Hematopoietic multipotent progenitor cell (in vitro differentiated cells): ENCODE measurements around the gene UBE4A. TPM values are rescaled to one million over a fixed set of nuclear protein-coding genes. Genes with fewer than 3 reads are reported as not detected.

Source experiments
- DNase-seq, 3 donors: peaks; one replicate each; pipeline ENCODE4 v3.0.0-alpha.2; 2011 to 2015; ENCODE audit warnings: low read depth in 2 of 3, low spot score in 2 of 3
- total RNA-seq: library from RNA; depleted of rRNA; stranded (reverse); fragments of >200 nt; gene quantifications from one replicate; pipeline ENCODE4 v1.2.3, GENCODE V29; 2012

UBE4A gene
- 26.4 TPM for total RNA-seq

- peak; percentile 94 to 96 (median 95) for DNase-seq
Measured at GRCh38 chr11:118359295-118359958, at the start of gene UBE4A. UBE4A (plus strand) TSS chr11:118359600; CDS start chr11:118365081, 5,481 bp downstream.

GRCh38 chr11:118310271-118310670, 49.1 kb upstream of the UBE4A start:
- no peak for DNase-seq

GRCh38 chr11:118310781-118311485, 48.5 kb upstream of the UBE4A start:
- no peak for DNase-seq

GRCh38 chr11:118311518-118311917, 47.9 kb upstream of the UBE4A start:
- DNase-seq, result no peak

- DNase-seq, result no peak
Measured at GRCh38 chr11:118312328-118312727, 47.1 kb upstream of the UBE4A start.

GRCh38 chr11:118313242-118313641, 46.2 kb upstream of the UBE4A start:
- DNase-seq, result no peak

GRCh38 chr11:118314988-118315411, 44.4 kb upstream of the UBE4A start:
- no peak for DNase-seq

GRCh38 chr11:118318124-118318523, 41.3 kb upstream of the UBE4A start:
- DNase-seq, result no peak

- no peak for DNase-seq
Measured at GRCh38 chr11:118318581-118319336, 40.6 kb upstream of the UBE4A start.

GRCh38 chr11:118319337-118319707, 40.1 kb upstream of the UBE4A start:
- peak in 1 of 3 donors; percentile 22 for DNase-seq

GRCh38 chr11:118320515-118320914, 38.9 kb upstream of the UBE4A start:
- DNase-seq, result no peak

- no peak for DNase-seq
Measured at GRCh38 chr11:118321386-118322082, 37.9 kb upstream of the UBE4A start.

GRCh38 chr11:118322721-118323120, 36.7 kb upstream of the UBE4A start:
- no peak for DNase-seq

- DNase-seq, result no peak
Measured at GRCh38 chr11:118325283-118325682, 34.1 kb upstream of the UBE4A start.

- DNase-seq, result no peak
Measured at GRCh38 chr11:118328745-118329144, 30.7 kb upstream of the UBE4A start.

- no peak for DNase-seq
Measured at GRCh38 chr11:118334745-118335144, 24.7 kb upstream of the UBE4A start.

- peak in 2 of 3 donors; percentile 56 to 71 for DNase-seq
Measured at GRCh38 chr11:118338637-118339061, 20.8 kb upstream of the UBE4A start.

- no peak for DNase-seq
Measured at GRCh38 chr11:118339281-118339961, 20.0 kb upstream of the UBE4A start.

- DNase-seq, result no peak
Measured at GRCh38 chr11:118340449-118340848, 19.0 kb upstream of the UBE4A start.

- no peak for DNase-seq
Measured at GRCh38 chr11:118341261-118341660, 18.1 kb upstream of the UBE4A start.
